H1 (cell line): Measurements from ENCODE around the gene GPSM1. TPM values are rescaled to one million over a fixed set of nuclear protein-coding genes. Genes with fewer than 3 reads are reported as not detected.

Experiments
- GTF2F1 ChIP-seq: IDR thresholded peaks from 2 replicates; pipeline ENCODE4 v1.6.1; 2012; ENCODE audit warnings: low read depth, low read length, improper control_type of control experiment, borderline replicate concordance
- PHF8 ChIP-seq: fragments of 200-600 bp; sonication (generic); conservative IDR thresholded peaks from 2 replicates; pipeline ENCODE4 v1.7.1; 2012; ENCODE audit warnings: low read depth, mild to moderate bottlenecking, inconsistent platforms, low read length, moderate library complexity
- polyA plus RNA-seq, 7 experiments: library from polyadenylated mRNA; depleted of rRNA in 3 of 7; stranded (reverse) in 5 of 7; unstranded in 2 of 7; fragments of >200 nt in 5 of 7; fragments of 200-250 nt in 2 of 7; gene quantifications; 1 replicate in 5 of 7; 2 replicates in 1 of 7; 4 replicates in 1 of 7; pipeline versions ENCODE4 v1.2.1 to v1.2.3, GENCODE V29; 2011 to 2013; ENCODE audit warnings: missing spikeins in 2 of 7, mixed read lengths in 2 of 7
- total RNA-seq: library from RNA; stranded (reverse); fragmentation: NEBNext Ultra II Directional; extraction: Animal tissue kit (Norgen Biotek cat#: 25700); gene quantifications from 2 replicates; pipeline ENCODE4 v1.2.1, GENCODE V29; 2021

Gene GPSM1
- total and polyA plus RNA-seq, 2 of the 8 experiments (the other 6 are each of a cell fraction or from before 2014, with no cell fraction given) = 12.8 to 18.0 TPM

- no peak for TF ChIP-seq PHF8
- no peak for TF ChIP-seq GTF2F1
Observed at GRCh38 chr9:136299541-136299940, 27.8 kb upstream of the GPSM1 start (continued).
